HG03066 (cell line): ENCODE results near the gene ITGAX.

ENCODE experiments used
- ATAC-seq: cut with Tn5 transposase; IDR thresholded peaks from one replicate; pipeline ENCODE4 v1.9.1; 2021; ENCODE audit warnings: low read depth; ENCODE audit not compliant: unreplicated experiment

ITGAX gene

GRCh38 chr16:31430380-31431052 lies 75.5 kb downstream of the ITGAX start:
- no peak for ATAC-seq
